Endothelial cell (in vitro differentiated cells): ENCODE measurements around the gene PARD3. TPM values are rescaled to one million over a fixed set of nuclear protein-coding genes. Genes with fewer than 3 reads are reported as not detected.
"Not testable (repeated sequence)": the region's sequence is repeated elsewhere in the genome, so short reads cannot be mapped to it uniquely, and the experiment has no call there.

Experiments used
- DNase-seq: peaks from one replicate; pipeline ENCODE4 v3.0.0; 2021; ENCODE audit warnings: low spot score
- H3K27ac Mint-ChIP-seq: one replicate; pipeline ENCODE4 v1.8.0; 2021; ENCODE audit warnings: mixed read lengths, inconsistent platforms; ENCODE audit not compliant: unreplicated experiment
- H3K27me3 Mint-ChIP-seq: one replicate; pipeline ENCODE4 v1.8.0; 2021; ENCODE audit warnings: mild to moderate bottlenecking, moderate library complexity, mixed read lengths, inconsistent platforms; ENCODE audit not compliant: unreplicated experiment
- H3K36me3 Mint-ChIP-seq: one replicate; pipeline ENCODE4 v1.8.0; 2021; ENCODE audit warnings: mild to moderate bottlenecking, low read depth, mixed read lengths, inconsistent platforms; ENCODE audit not compliant: unreplicated experiment
- H3K4me1 Mint-ChIP-seq: one replicate; pipeline ENCODE4 v1.8.0; 2021; ENCODE audit warnings: mild to moderate bottlenecking, mixed read lengths, inconsistent platforms; ENCODE audit not compliant: unreplicated experiment
- H3K4me3 Mint-ChIP-seq: one replicate; pipeline ENCODE4 v1.8.0; 2021; ENCODE audit warnings: mild to moderate bottlenecking, mixed read lengths, inconsistent platforms; ENCODE audit not compliant: unreplicated experiment
- H3K9me3 Mint-ChIP-seq: one replicate; pipeline ENCODE4 v1.8.0; 2021; ENCODE audit warnings: mixed read lengths, inconsistent platforms; ENCODE audit not compliant: unreplicated experiment
- CTCF ChIP-seq: fragments of 200-600 bp; sonication (generic); IDR thresholded peaks from one replicate; pipeline ENCODE4 v1.5.0; 2021; ENCODE audit warnings: antibody characterized with exemption; ENCODE audit not compliant: unreplicated experiment
- total RNA-seq: library from RNA; stranded (reverse); fragmentation: NEBNext Ultra II Directional; extraction: Animal tissue kit (Norgen Biotek cat#: 25700); gene quantifications from one replicate; pipeline ENCODE4 v1.2.1, GENCODE V29; 2021; ENCODE audit not compliant: unreplicated experiment

Gene PARD3
- total RNA-seq, 1 donor from 2014 or later: 35.2 TPM

DNA sequence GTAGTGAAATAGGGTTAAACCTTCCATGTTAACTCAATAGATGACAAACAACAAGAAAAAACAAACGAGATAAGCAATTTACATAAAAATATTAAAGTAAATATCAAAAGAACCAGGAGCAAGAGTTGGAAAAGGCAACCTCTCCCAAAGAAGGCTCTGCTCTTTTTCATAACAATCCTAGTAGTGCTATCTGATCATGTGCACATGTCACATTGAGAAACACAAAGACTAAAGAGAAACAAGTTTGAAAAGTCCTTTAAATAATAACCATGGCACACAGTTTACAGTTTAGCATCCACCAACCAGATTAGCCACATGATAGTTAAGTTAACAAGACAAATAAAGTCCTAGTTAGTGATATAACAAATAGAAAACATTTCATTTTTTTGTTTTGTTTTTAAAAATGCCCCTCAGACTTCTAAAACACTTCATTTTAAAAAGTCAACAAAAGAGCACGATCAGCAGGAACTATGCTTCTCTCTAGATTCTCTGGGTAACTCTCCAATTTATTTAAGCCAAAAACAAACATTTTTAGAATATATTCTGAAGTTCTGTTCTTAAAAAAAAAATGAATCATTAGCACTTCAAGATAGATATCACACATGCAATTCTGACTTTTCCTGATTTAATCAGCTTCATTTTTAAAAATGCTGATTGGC, 110.4 kb downstream of the PARD3 start:
- Mint-ChIP-seq H3K9me3 (no peaks in the 10 kb centered on the region), H3K36me3 (no peaks in the 10 kb centered on the region), H3K4me1 (peaks cover 47% of the 10 kb centered on the region), H3K4me3 (no peak overlapping the region), H3K27ac (no peak overlapping the region), H3K27me3 (no peaks in the 10 kb centered on the region)
- DNase-seq: no peak
- TF ChIP-seq CTCF: no peak

- H3K4me3 Mint-ChIP-seq: no peak overlapping the region
- no peak for DNase-seq
- peaks cover 39% of the 10 kb centered on the region for H3K4me1 Mint-ChIP-seq
- H3K27me3 Mint-ChIP-seq: peaks cover 4% of the 10 kb centered on the region
- no peak overlapping the region for H3K27ac Mint-ChIP-seq
- no peaks in the 10 kb centered on the region for H3K9me3 Mint-ChIP-seq
- TF ChIP-seq CTCF: no peak
- no peaks in the 10 kb centered on the region for H3K36me3 Mint-ChIP-seq
Measured at GRCh38 chr10:34702982-34703381, 112.1 kb downstream of the PARD3 start.

DNA sequence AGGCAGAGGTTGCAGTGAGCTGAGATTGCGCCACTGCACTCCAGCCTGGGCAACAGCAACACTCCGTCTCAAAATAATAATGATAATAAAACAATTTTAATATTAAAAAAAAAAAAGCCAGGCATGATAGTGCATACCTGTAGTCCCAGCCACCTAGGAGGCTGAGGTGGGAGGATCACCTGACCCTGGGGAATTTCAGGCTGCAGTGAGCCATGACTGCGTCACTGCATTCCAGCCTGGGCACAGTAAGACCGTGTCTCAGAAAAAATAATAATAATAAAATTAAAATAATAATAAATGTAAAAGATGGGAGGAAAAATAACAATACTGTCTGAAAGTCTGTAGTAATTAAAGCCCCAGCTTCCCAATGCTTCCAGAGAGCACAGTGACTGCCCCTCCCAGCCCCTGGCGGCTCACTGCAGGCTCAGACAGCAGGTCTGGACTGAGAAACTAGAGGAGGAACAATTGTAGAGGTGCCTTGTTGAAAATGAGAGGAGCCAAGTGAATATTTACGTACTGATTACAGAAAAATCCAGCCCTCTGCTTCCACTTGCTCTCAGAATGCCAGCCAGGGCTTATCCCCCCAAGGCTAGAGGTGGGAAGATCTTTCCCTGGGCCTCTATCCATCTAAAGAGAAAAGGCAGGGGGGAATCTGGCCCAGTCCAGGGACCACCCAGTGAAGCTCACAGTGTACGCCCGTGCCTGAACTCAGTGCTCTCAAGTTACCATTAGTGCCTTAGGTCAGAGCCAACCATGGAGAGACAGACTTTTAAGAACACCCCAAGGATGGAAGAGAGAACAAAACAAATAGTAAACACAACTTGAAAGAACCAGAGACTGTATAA, 112.8 kb downstream of the PARD3 start:
- Mint-ChIP-seq H3K9me3 (no peaks in the 10 kb centered on the region), H3K27ac (no peak overlapping the region), H3K4me1 (peaks cover 38% of the 10 kb centered on the region), H3K4me3 (no peak overlapping the region), H3K27me3 (peaks cover 4% of the 10 kb centered on the region), H3K36me3 (no peaks in the 10 kb centered on the region)
- no peak for DNase-seq
- no peak for TF ChIP-seq CTCF

GRCh38 chr10:34701194-34701593, 113.9 kb downstream of the PARD3 start:
- H3K4me3 Mint-ChIP-seq: no peak overlapping the region
- DNase-seq: no peak
- no peak for TF ChIP-seq CTCF
- H3K4me1 Mint-ChIP-seq: peaks cover 46% of the 10 kb centered on the region
- H3K36me3 Mint-ChIP-seq: no peaks in the 10 kb centered on the region
- no peak overlapping the region for H3K27ac Mint-ChIP-seq
- no peaks in the 10 kb centered on the region for H3K9me3 Mint-ChIP-seq
- peaks cover 4% of the 10 kb centered on the region for H3K27me3 Mint-ChIP-seq

GRCh38 chr10:34700752-34701151, 114.3 kb downstream of the PARD3 start:
- H3K4me1 Mint-ChIP-seq: peaks cover 47% of the 10 kb centered on the region
- H3K36me3 Mint-ChIP-seq, DNase-seq, H3K27me3 Mint-ChIP-seq, H3K4me3 Mint-ChIP-seq, H3K9me3 Mint-ChIP-seq, H3K27ac Mint-ChIP-seq: not testable (repeated sequence)
